Measurements from ENCODE around the gene CACNA2D3. TPM values are rescaled to one million over a fixed set of nuclear protein-coding genes. Genes with fewer than 3 reads are reported as not detected.

The CACNA2D3 gene
- polyA plus RNA-seq, 3 donors, result 8.3 to 21.5 (median 10.4) TPM

DNA sequence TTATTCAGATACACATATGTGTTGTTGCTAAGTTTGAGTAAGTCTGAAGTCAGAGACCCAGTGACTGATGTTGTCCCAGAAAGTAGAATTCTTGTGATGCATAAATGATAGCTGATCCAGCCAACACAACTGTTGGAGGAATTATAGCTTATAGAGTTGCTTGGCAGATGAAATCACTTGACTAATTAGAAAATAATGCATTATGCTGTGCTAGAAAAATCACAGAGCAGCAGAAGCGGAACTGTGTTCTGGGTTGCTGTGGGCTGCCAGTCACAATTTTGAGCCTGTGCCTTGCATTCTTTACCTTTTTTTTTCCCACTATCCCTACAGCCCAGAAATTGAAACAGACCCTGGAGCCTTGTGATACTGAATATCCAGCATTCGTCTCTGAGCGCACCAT, 895.5 kb downstream of the CACNA2D3 start:
- H3K9me3 ChIP-seq (replicated peaks in 1 of 2; ENCODE audit: control insufficient read depth in 1 of 2, insufficient read depth in 1 of 2, low read length in 2 of 2), result no peaks in the 10 kb centered on the region
- Mint-ChIP-seq H3K9me3 (peaks cover 0 to 3% (median 0%) of the 10 kb centered on the region in 7 donors), H3K4me1 (no peaks in the 10 kb centered on the region), H3K27ac (peak overlapping the region in 1 of 7 donors; percentile 20), H3K4me3 (no peak overlapping the region), H3K36me3 (peaks cover 56 to 77% of the 10 kb centered on the region in 2 donors), H3K27me3 (ENCODE audit: low read depth in 3 of 3) (peaks cover 0 to 1% (median 0%) of the 10 kb centered on the region in 3 donors)
- H3K36me3 ChIP-seq (replicated peaks in 1 of 2; ENCODE audit: control insufficient read depth in 1 of 2, insufficient read depth in 2 of 2, low read length in 2 of 2), result peaks cover 61 to 79% of the 10 kb centered on the region in 2 donors
- H3K4me3 ChIP-seq (replicated peaks in 1 of 3; ENCODE audit: low read depth in 2 of 3, low read length in 3 of 3), result no peak overlapping the region
- H3K27me3 ChIP-seq (ENCODE audit: control insufficient read depth in 2 of 2, insufficient read depth in 2 of 2, low read length in 2 of 2), result no peaks in the 10 kb centered on the region
- intact Hi-C loops (cut with micrococcal nuclease), result no loop called here
- no peak overlapping the region for H2AFZ ChIP-seq (ENCODE audit: insufficient read depth, low read depth, low read length, poor library complexity, severe bottlenecking)
- H3K27ac ChIP-seq (ENCODE audit: low read depth in 1 of 2, low read length in 2 of 2), result no peak overlapping the region
- H4K20me1 ChIP-seq (ENCODE audit: insufficient read depth, low read length), result no peaks in the 10 kb centered on the region
- DNase-seq, result no peak
- WGBS (ENCODE audit: insufficient coverage), result 95% methylated on average over 3 of the region's 3 CpGs
- no peak overlapping the region for H3K9ac ChIP-seq (ENCODE audit: insufficient read depth, low read length, poor library complexity, severe bottlenecking)
- H3K4me2 ChIP-seq (replicated peaks; ENCODE audit: extremely low read depth, low read length, poor library complexity, severe bottlenecking), result no peak overlapping the region
- H3K79me2 ChIP-seq (ENCODE audit: insufficient read depth, low read length), result no peaks in the 10 kb centered on the region
- TF ChIP-seq, protein P1, sequence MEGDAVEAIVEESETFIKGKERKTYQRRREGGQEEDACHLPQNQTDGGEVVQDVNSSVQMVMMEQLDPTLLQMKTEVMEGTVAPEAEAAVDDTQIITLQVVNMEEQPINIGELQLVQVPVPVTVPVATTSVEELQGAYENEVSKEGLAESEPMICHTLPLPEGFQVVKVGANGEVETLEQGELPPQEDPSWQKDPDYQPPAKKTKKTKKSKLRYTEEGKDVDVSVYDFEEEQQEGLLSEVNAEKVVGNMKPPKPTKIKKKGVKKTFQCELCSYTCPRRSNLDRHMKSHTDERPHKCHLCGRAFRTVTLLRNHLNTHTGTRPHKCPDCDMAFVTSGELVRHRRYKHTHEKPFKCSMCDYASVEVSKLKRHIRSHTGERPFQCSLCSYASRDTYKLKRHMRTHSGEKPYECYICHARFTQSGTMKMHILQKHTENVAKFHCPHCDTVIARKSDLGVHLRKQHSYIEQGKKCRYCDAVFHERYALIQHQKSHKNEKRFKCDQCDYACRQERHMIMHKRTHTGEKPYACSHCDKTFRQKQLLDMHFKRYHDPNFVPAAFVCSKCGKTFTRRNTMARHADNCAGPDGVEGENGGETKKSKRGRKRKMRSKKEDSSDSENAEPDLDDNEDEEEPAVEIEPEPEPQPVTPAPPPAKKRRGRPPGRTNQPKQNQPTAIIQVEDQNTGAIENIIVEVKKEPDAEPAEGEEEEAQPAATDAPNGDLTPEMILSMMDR (IDR thresholded peaks at IDR 0.05), result no peak
- no peaks in the 10 kb centered on the region for H3K4me1 ChIP-seq (ENCODE audit: control insufficient read depth in 1 of 2, insufficient read depth in 2 of 2, low read length in 2 of 2)

DNA sequence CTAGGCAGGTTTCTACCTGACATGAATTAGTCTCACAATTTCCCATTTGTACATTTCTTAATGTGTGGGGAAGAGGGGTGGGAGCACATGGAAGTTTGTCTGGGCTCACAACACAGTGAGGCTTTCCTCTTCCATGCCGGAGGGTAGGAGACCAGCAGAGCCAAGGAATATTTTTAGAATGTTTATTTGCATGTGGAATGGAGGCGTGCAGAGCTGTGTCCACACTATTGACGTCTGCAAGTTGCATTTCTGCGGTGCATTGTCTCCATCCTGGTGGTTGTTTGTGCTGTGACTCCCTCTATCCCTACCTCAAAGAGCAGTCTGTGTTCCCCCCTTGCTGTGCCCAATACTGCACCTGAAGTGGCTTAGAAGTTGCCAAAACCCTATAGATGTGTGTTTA, 908.6 kb downstream of the CACNA2D3 start:
- Histone ChIP-seq H3K4me2 (replicated peaks; ENCODE audit: extremely low read depth, low read length, poor library complexity, severe bottlenecking) (no peak overlapping the region), H3K27me3 (ENCODE audit: control insufficient read depth in 2 of 2, insufficient read depth in 2 of 2, low read length in 2 of 2) (no peaks in the 10 kb centered on the region), H2AFZ (ENCODE audit: insufficient read depth, low read depth, low read length, poor library complexity, severe bottlenecking) (no peak overlapping the region), H3K9me3 (replicated peaks in 1 of 2; ENCODE audit: control insufficient read depth in 1 of 2, insufficient read depth in 1 of 2, low read length in 2 of 2) (no peaks in the 10 kb centered on the region), H3K27ac (ENCODE audit: low read depth in 1 of 2, low read length in 2 of 2) (no peak overlapping the region), H3K79me2 (ENCODE audit: insufficient read depth, low read length) (no peaks in the 10 kb centered on the region), H3K4me3 (replicated peaks in 1 of 3; ENCODE audit: low read depth in 2 of 3, low read length in 3 of 3) (no peak overlapping the region), H4K20me1 (ENCODE audit: insufficient read depth, low read length) (no peaks in the 10 kb centered on the region), H3K4me1 (ENCODE audit: control insufficient read depth in 1 of 2, insufficient read depth in 2 of 2, low read length in 2 of 2) (no peaks in the 10 kb centered on the region), H3K36me3 (replicated peaks in 1 of 2; ENCODE audit: control insufficient read depth in 1 of 2, insufficient read depth in 2 of 2, low read length in 2 of 2) (peaks cover 43 to 75% of the 10 kb centered on the region in 2 donors), H3K9ac (ENCODE audit: insufficient read depth, low read length, poor library complexity, severe bottlenecking) (no peak overlapping the region)
- H3K4me1 Mint-ChIP-seq, result peaks cover 6% of the 10 kb centered on the region
- WGBS (ENCODE audit: insufficient coverage), result no CpG with 5 or more reads among the region's 4 CpGs
- peaks cover 45 to 60% of the 10 kb centered on the region in 2 donors for H3K36me3 Mint-ChIP-seq
- intact Hi-C loops (cut with micrococcal nuclease), result no loop called here
- H3K27ac Mint-ChIP-seq, result peak overlapping the region in 1 of 7 donors; percentile 38
- no peak overlapping the region for H3K4me3 Mint-ChIP-seq
- DNase-seq, result no peak
- TF ChIP-seq, protein P1 (IDR thresholded peaks at IDR 0.05), result no peak
- H3K9me3 Mint-ChIP-seq, result peaks cover 0 to 3% (median 0%) of the 10 kb centered on the region in 7 donors
- peaks cover 0 to 2% (median 0%) of the 10 kb centered on the region in 3 donors for H3K27me3 Mint-ChIP-seq (ENCODE audit: low read depth in 3 of 3)

Data from CD14-positive monocyte (primary cell).